HG03469 (cell line): ENCODE data around the gene UBAC1.
"Not testable (repeated sequence)": the region's sequence is repeated elsewhere in the genome, so short reads cannot be mapped to it uniquely, and the experiment has no call there.

Experiments
- ATAC-seq: cut with Tn5 transposase; IDR thresholded peaks from one replicate; pipeline ENCODE4 v1.9.1; 2021; ENCODE audit warnings: mild to moderate bottlenecking, moderate library complexity, moderate number of reproducible peaks; ENCODE audit not compliant: unreplicated experiment

UBAC1 gene

GRCh38 chr9:135960411-135961276 is 529 bp downstream of the UBAC1 start:
- ATAC-seq = peak; percentile 4

GRCh38 chr9:135959814-135960213 is 1.4 kb downstream of the UBAC1 start:
- no peak for ATAC-seq

GRCh38 chr9:135958485-135958884 is 2.7 kb downstream of the UBAC1 start:
- ATAC-seq = no peak

GRCh38 chr9:135957431-135957830 is 3.7 kb downstream of the UBAC1 start:
- ATAC-seq = no peak

- ATAC-seq = no peak
Measured at GRCh38 chr9:135956802-135957174, 4.4 kb downstream of the UBAC1 start.

GRCh38 chr9:135955934-135956801 is 5.0 kb downstream of the UBAC1 start:
- no peak for ATAC-seq

- ATAC-seq = no peak
Measured at GRCh38 chr9:135952664-135953206, 8.4 kb downstream of the UBAC1 start.

- ATAC-seq = no peak
Measured at GRCh38 chr9:135951889-135952663, 9.1 kb downstream of the UBAC1 start.

GRCh38 chr9:135951310-135951709 is 9.9 kb downstream of the UBAC1 start:
- not testable (repeated sequence) for ATAC-seq

GRCh38 chr9:135950841-135951240 is 10.3 kb downstream of the UBAC1 start:
- not testable (repeated sequence) for ATAC-seq

GRCh38 chr9:135950135-135950682 is 11.0 kb downstream of the UBAC1 start:
- ATAC-seq = no peak

- no peak for ATAC-seq
Measured at GRCh38 chr9:135949501-135950134, 11.6 kb downstream of the UBAC1 start.

- ATAC-seq = no peak
Measured at GRCh38 chr9:135948968-135949367, 12.2 kb downstream of the UBAC1 start.

- ATAC-seq = no peak
Measured at GRCh38 chr9:135948446-135948845, 12.7 kb downstream of the UBAC1 start.

GRCh38 chr9:135947582-135947981 is 13.6 kb downstream of the UBAC1 start:
- ATAC-seq = no peak

- not testable (repeated sequence) for ATAC-seq
Measured at GRCh38 chr9:135947105-135947504, 14.1 kb downstream of the UBAC1 start.

GRCh38 chr9:135946392-135946994 is 14.7 kb downstream of the UBAC1 start:
- ATAC-seq = no peak

GRCh38 chr9:135945969-135946368 is 15.2 kb downstream of the UBAC1 start:
- no peak for ATAC-seq

GRCh38 chr9:135944444-135945252 is 16.5 kb downstream of the UBAC1 start:
- ATAC-seq = no peak
